Epithelial cell of esophagus (primary cell): ENCODE results near the gene PFKP.

Source experiments
- DNase-seq: peaks from one replicate; pipeline ENCODE4 v3.0.0; 2010; ENCODE audit warnings: low read depth
- H3K4me3 ChIP-seq: 2 replicates; pipeline ENCODE4 v1.5.1; 2011; ENCODE audit warnings: mild to moderate bottlenecking, low read length, control low read depth
- TF ChIP-seq, protein P1 (sequence below): IDR thresholded peaks from 2 replicates; pipeline ENCODE4 v1.5.1; 2011; ENCODE audit warnings: low read depth, mild to moderate bottlenecking, low read length, control low read depth, inconsistent platforms; ENCODE audit not compliant: insufficient read depth; ENCODE audit errors: missing control alignments

PFKP gene

GRCh38 chr10:3107426-3107961, 40.1 kb downstream of the PFKP start:
- TF ChIP-seq, protein P1, sequence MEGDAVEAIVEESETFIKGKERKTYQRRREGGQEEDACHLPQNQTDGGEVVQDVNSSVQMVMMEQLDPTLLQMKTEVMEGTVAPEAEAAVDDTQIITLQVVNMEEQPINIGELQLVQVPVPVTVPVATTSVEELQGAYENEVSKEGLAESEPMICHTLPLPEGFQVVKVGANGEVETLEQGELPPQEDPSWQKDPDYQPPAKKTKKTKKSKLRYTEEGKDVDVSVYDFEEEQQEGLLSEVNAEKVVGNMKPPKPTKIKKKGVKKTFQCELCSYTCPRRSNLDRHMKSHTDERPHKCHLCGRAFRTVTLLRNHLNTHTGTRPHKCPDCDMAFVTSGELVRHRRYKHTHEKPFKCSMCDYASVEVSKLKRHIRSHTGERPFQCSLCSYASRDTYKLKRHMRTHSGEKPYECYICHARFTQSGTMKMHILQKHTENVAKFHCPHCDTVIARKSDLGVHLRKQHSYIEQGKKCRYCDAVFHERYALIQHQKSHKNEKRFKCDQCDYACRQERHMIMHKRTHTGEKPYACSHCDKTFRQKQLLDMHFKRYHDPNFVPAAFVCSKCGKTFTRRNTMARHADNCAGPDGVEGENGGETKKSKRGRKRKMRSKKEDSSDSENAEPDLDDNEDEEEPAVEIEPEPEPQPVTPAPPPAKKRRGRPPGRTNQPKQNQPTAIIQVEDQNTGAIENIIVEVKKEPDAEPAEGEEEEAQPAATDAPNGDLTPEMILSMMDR = no peak
- peak; percentile 97 for DNase-seq
- H3K4me3 ChIP-seq = peak overlapping the region; percentile 23

- TF ChIP-seq, protein P1 = no peak
- no peak overlapping the region for H3K4me3 ChIP-seq
- DNase-seq = no peak
Measured at GRCh38 chr10:3108033-3108432, 40.7 kb downstream of the PFKP start.

- no peak for DNase-seq
- H3K4me3 ChIP-seq = no peak overlapping the region
- TF ChIP-seq, protein P1 = no peak
Measured at GRCh38 chr10:3108575-3109105, 41.3 kb downstream of the PFKP start.

DNA sequence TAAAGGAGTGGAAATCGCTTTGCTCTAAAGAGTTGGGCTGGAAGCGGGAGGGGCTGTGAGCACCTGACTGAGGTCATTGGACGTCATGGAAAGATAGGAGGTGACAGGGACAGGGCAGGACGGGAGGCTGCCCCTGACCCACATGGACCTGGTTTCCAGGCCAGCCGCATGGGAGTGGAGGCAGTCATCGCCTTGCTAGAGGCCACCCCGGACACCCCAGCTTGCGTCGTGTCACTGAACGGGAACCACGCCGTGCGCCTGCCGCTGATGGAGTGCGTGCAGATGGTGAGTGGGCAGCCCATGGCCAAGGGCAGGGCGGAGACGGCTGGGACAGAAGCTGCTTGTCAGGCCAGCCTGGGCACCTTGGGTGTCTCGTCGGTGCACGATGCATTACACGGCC, 41.8 kb downstream of the PFKP start:
- no peak for DNase-seq
- no peak overlapping the region for H3K4me3 ChIP-seq
- TF ChIP-seq, protein P1 = no peak

DNA sequence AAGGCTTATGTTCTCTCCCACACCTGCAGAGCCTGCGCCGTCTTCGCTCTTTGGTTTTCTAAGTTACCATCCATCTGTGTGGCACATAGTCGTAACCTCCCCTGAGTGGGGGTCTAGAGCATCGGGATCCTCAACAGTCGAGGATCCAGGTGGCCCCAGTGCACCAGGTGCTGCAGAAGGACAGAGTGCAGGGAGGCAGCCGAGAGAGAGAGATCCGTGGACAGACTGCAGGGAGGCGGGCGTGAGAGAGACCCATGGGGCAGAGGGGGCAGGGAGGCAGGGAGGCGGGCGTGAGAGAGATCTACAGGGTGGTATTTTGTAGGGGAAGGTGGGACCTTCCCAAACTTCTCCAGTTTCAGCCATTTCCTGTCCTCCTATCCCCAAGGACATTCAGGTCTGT, 42.3 kb downstream of the PFKP start:
- no peak for DNase-seq
- TF ChIP-seq, protein P1 = no peak
- H3K4me3 ChIP-seq = no peak overlapping the region

DNA sequence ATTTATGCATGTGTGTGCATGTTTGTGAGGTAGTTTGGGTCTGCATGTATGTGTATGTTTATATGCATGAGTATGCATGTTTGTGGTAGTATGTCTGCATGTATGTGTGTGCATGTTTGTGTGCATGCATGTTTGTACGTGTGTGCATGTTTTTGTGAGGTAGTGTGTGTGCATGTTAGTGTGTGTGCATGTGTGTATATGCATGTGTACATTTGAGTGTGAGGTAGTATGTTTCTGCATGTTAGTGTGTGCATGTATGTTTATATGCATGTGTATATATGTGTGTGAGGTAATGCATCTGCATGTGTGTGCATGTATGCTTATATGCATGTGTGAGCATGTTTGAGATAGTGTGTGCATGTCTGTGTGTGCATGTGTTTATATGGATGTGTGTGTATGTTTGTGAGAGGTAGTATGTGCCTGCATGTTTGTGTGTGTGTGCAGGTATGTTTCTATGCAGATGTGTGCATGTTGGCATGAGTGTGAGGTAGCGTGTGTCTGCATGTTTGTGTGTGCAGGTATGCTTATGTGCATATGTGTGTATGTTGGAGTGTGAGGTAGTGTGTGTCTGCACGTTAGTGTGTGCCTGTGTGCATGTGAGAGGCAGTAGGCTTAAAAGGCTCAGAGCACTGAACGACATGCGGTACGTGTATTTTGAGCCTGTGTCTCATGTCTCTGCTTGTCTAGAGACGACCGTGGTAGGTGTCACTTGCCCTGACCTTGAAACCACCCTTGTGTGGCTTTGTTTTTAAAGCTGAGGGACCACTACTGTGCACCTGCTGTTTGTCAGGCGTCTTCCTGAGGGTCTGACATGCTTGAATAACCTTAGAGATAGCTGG, 43.7 kb downstream of the PFKP start:
- DNase-seq = no peak
- H3K4me3 ChIP-seq = no peak overlapping the region
- TF ChIP-seq, protein P1 = no peak
